WTC11 (cell line): ENCODE measurements around the gene HJV. TPM values are rescaled to one million over a fixed set of nuclear protein-coding genes. Genes with fewer than 3 reads are reported as not detected.

Experiments used
- ATAC-seq: fragments of 200-7000 bp; cut with Tn5 transposase; 2 replicates; pipeline ENCODE4 v1.10.0; 2021; ENCODE audit warnings: mild to moderate bottlenecking, moderate library complexity
- CTCF ChIA-PET: fragments of 300-600 bp; sonication (Branson Sonifier 250); formaldehyde crosslinking; loops from one replicate; lab custom pipeline; 2021; ENCODE audit warnings: antibody characterized with exemption; lab: Charles Lee
- POLR2A ChIA-PET: fragments of 350-600 bp; sonication (Branson Sonifier 250); formaldehyde crosslinking; loops from one replicate; lab custom pipeline; 2021; ENCODE audit warnings: antibody characterized with exemption; lab: Charles Lee
- DNase-seq: peaks from one replicate; pipeline ENCODE4 v3.0.0; 2021; ENCODE audit warnings: low spot score
- H3K27ac Mint-ChIP-seq: 2 replicates; pipeline ENCODE4 v1.8.0; 2021; ENCODE audit warnings: mixed read lengths
- H3K27me3 Mint-ChIP-seq: 2 replicates; pipeline ENCODE4 v1.8.0; 2021; ENCODE audit warnings: low read depth, mild to moderate bottlenecking, moderate library complexity, mixed read lengths
- H3K36me3 Mint-ChIP-seq: 2 replicates; pipeline ENCODE4 v1.8.0; 2021; ENCODE audit warnings: mixed read lengths
- H3K4me1 Mint-ChIP-seq: 2 replicates; pipeline ENCODE4 v1.8.0; 2022; ENCODE audit warnings: mixed read lengths
- H3K4me3 Mint-ChIP-seq: 2 replicates; pipeline ENCODE4 v1.8.0; 2021; ENCODE audit warnings: mild to moderate bottlenecking, moderate library complexity, mixed read lengths
- H3K9me3 Mint-ChIP-seq: 2 replicates; pipeline ENCODE4 v1.8.0; 2021; ENCODE audit warnings: mixed read lengths
- CTCF ChIP-seq: fragments of 200-600 bp; IDR thresholded peaks from 2 replicates; pipeline ENCODE4 v1.8.0; 2022; ENCODE audit warnings: antibody characterized with exemption
- GABPB1 ChIP-seq: sonication (generic); formaldehyde crosslinking; IDR thresholded peaks from 2 replicates; pipeline ENCODE4 v1.8.1; 2023; ENCODE audit warnings: mild to moderate bottlenecking, missing genetic modification reagents
- KAT7 ChIP-seq: sonication (generic); formaldehyde crosslinking; IDR thresholded peaks from 2 replicates; pipeline ENCODE4 v1.8.1; 2023; ENCODE audit warnings: missing genetic modification reagents, mild to moderate bottlenecking, borderline replicate concordance
- MYBL2 ChIP-seq: sonication (generic); formaldehyde crosslinking; IDR thresholded peaks from 2 replicates; pipeline ENCODE4 v1.8.1; 2023; ENCODE audit warnings: mild to moderate bottlenecking, moderate library complexity, missing genetic modification reagents
- NR2C2 ChIP-seq: sonication (generic); formaldehyde crosslinking; IDR thresholded peaks from 2 replicates; pipeline ENCODE4 v1.8.0; 2022; ENCODE audit warnings: mild to moderate bottlenecking, missing genetic modification reagents
- PREB ChIP-seq: sonication (generic); formaldehyde crosslinking; IDR thresholded peaks from 2 replicates; pipeline ENCODE4 v1.8.1; 2022; ENCODE audit warnings: mild to moderate bottlenecking, missing genetic modification reagents, moderate library complexity, borderline replicate concordance
- SMAD3 ChIP-seq: sonication (generic); formaldehyde crosslinking; IDR thresholded peaks from 2 replicates; pipeline ENCODE4 v1.8.0; 2022; ENCODE audit warnings: missing genetic modification reagents, mild to moderate bottlenecking, borderline replicate concordance
- SP1 ChIP-seq: sonication (generic); formaldehyde crosslinking; conservative IDR thresholded peaks from 2 replicates; pipeline ENCODE4 v1.8.1; 2022; ENCODE audit warnings: missing genetic modification reagents
- TCF7 ChIP-seq: sonication (generic); formaldehyde crosslinking; IDR thresholded peaks from 2 replicates; pipeline ENCODE4 v1.8.0; 2022; ENCODE audit warnings: mild to moderate bottlenecking, low read depth, missing genetic modification reagents, moderate library complexity
- TEAD4 ChIP-seq: sonication (generic); formaldehyde crosslinking; IDR thresholded peaks from 2 replicates; pipeline ENCODE4 v1.8.0; 2022; ENCODE audit warnings: mild to moderate bottlenecking, missing genetic modification reagents
- USF1 ChIP-seq: sonication (generic); formaldehyde crosslinking; IDR thresholded peaks from 2 replicates; pipeline ENCODE4 v1.8.0; 2022; ENCODE audit warnings: mild to moderate bottlenecking, missing genetic modification reagents
- ZNF416 ChIP-seq: fragments of 250-450 bp; sonication (Bioruptor Pico); IDR thresholded peaks from 2 replicates; pipeline ENCODE4 v1.9.0; 2021; ENCODE audit warnings: mild to moderate bottlenecking, inconsistent platforms
- total RNA-seq: library from RNA; stranded (reverse); gene quantifications from 3 replicates; pipeline ENCODE4 v1.2.3, GENCODE V29; 2021
- TF ChIP-seq, protein P1 (sequence below): sonication (generic); formaldehyde crosslinking; IDR thresholded peaks from 2 replicates; pipeline ENCODE4 v1.8.1; 2022; ENCODE audit warnings: low read depth, mild to moderate bottlenecking, moderate library complexity, missing genetic modification reagents, borderline replicate concordance
- TF ChIP-seq, protein P2 (sequence below): sonication (generic); formaldehyde crosslinking; IDR thresholded peaks from 2 replicates; pipeline ENCODE4 v1.8.0; 2022; ENCODE audit warnings: mild to moderate bottlenecking, missing genetic modification reagents

Gene HJV
- total RNA-seq, 1 experiment from 2014 or later, result 0.31 TPM

GRCh38 chr1:145978854-145979745, 42.4 kb downstream of the HJV start (continued):
- TF ChIP-seq MYBL2 (CRISPR knock-in tag) (0 out of 2 replicates have a peak, but pooled peaks have one; percentile 28), SP1 (CRISPR knock-in tag) (peak; percentile 53; the same call in 1 of the 2 replicates), SMAD3 (CRISPR knock-in tag) (no peak)
- TF ChIP-seq, protein P1, sequence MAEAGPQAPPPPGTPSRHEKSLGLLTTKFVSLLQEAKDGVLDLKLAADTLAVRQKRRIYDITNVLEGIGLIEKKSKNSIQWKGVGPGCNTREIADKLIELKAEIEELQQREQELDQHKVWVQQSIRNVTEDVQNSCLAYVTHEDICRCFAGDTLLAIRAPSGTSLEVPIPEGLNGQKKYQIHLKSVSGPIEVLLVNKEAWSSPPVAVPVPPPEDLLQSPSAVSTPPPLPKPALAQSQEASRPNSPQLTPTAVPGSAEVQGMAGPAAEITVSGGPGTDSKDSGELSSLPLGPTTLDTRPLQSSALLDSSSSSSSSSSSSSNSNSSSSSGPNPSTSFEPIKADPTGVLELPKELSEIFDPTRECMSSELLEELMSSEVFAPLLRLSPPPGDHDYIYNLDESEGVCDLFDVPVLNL, result no peak
- TF ChIP-seq, all 79 proteins: peak for 7

- Mint-ChIP-seq H3K4me1 (peaks cover 17% of the 10 kb centered on the region), H3K27ac (no peak overlapping the region), H3K27me3 (no peaks in the 10 kb centered on the region; the same call in 1 of the 2 replicates), H3K4me3 (no peak overlapping the region), H3K9me3 (no peaks in the 10 kb centered on the region), H3K36me3 (no peaks in the 10 kb centered on the region)
- ATAC-seq (no peak), DNase-seq (no peak)
- ChIA-PET POLR2A (interaction anchor here (1.0 to 2.7 kb wide), 5 partner anchors 12 to 119 kb away, joined by 3 to 17 read pairs (median 6); partner anchors contain the start of genes ANKRD34A, PIAS3, POLR3GL and RBM8A), CTCF (interaction anchor here (0.6 to 5.4 kb wide), 17 partner anchors 9 to 133 kb away, joined by 3 to 54 read pairs (median 11); partner anchors contain the start of genes ANKRD34A, HJV, LIX1L and NUDT17)
- TF ChIP-seq TEAD4 (CRISPR knock-in tag) (no peak), NR2C2 (CRISPR knock-in tag) (no peak), TCF7 (CRISPR knock-in tag) (no peak), ZNF416 (no peak), GABPB1 (CRISPR knock-in tag) (no peak)
Observed at GRCh38 chr1:145978471-145978853, 43.1 kb downstream of the HJV start.

DNA sequence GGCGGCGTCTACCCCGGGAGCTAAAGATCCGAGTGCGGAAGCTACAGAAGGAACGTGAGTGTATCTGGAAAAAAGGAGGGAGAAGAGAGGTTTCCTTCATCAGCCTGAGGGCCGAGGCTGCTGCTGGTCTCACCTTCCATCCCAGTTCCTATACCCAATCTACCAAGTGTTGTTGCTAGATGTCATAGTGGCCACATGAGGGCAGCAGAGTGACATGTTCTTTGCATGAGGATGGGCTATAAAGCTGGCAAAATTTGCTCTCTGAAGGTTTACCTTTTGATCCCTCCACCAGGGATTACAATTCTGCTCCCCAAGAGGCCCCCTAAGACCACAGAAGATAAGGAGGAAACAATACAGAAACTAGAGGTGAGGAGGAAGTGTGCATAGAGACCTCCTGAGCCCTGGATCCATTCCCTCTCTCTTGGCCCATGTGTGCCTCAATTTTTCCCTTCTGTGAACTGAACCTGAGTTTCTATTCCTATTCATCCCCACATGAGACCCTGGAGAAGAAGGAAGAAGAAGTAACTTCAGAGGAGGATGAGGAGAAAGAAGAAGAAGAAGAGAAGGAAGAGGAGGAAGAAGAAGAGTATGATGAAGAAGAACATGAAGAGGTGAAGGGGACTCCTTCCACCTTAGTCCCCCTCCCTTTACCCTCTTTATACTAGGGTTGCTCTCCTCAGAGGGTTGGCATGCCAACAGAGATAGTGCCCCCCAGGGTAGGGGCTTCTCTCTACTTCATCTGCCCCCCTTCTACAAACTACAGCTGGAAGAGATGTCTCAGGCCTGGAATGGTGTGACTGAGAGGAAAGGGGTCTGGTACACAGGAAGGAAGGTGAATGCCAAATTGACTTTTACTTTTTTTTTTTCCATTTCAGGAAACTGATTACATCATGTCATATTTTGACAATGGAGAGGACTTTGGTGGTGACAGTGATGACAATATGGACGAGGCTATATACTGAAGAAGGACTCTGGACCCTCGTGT, 43.8 kb downstream of the HJV start:
- ATAC-seq (peak; percentile 56), DNase-seq (peak; percentile 59)
- Mint-ChIP-seq H3K36me3 (no peaks in the 10 kb centered on the region), H3K27ac (0 out of 2 replicates have a peak overlapping the region, but pooled peaks have one; percentile 2), H3K27me3 (no peaks in the 10 kb centered on the region; the same call in 1 of the 2 replicates), H3K9me3 (no peaks in the 10 kb centered on the region), H3K4me3 (no peak overlapping the region; the same call in 1 of the 2 replicates), H3K4me1 (peaks cover 13% of the 10 kb centered on the region)
- CTCF ChIA-PET, result interaction anchor here (0.6 to 5.4 kb wide), 35 partner anchors 10 to 132 kb away, joined by 3 to 54 read pairs (median 5); partner anchors contain the start of genes ANKRD34A, ITGA10, LIX1L and NUDT17
- POLR2A ChIA-PET, result interaction anchor here (0.6 to 2.7 kb wide), 8 partner anchors 13 to 132 kb away, joined by 3 to 17 read pairs (median 4); partner anchors contain the start of genes ANKRD34A, NUDT17 and POLR3GL
- TF ChIP-seq, protein P2, sequence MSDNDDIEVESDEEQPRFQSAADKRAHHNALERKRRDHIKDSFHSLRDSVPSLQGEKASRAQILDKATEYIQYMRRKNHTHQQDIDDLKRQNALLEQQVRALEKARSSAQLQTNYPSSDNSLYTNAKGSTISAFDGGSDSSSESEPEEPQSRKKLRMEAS, result peak; percentile 27; the same call in 1 of the 2 replicates
- TF ChIP-seq PREB (CRISPR knock-in tag) (no peak), USF1 (no peak), GABPB1 (CRISPR knock-in tag) (peak; percentile 17; the same call in 1 of the 2 replicates), CTCF (peak; percentile 64), KAT7 (no peak)
